GM13977 (cell line): ENCODE measurements around the gene HOXC10.

Experiments
- DNase-seq: peaks from one replicate; pipeline ENCODE4 v3.0.0; 2012; ENCODE audit warnings: low spot score
- CTCF ChIP-seq: IDR thresholded peaks from 2 replicates; pipeline ENCODE4 v1.5.1; 2012; ENCODE audit warnings: mild to moderate bottlenecking, control low read depth; ENCODE audit not compliant: insufficient read depth; ENCODE audit errors: extremely low read depth, missing control alignments
- in situ Hi-C: fragments of 300-500 bp; cut with MboI; formaldehyde crosslinking; loops from one replicate; pipeline ENCODE4 v1.12.0; 2022; ENCODE audit warnings: low sequenced_read_pairs, low pct_unique_long_range_greater_than_20kb, mixed read lengths, inconsistent platforms; ENCODE audit not compliant: unreplicated experiment

The HOXC10 gene

GRCh38 chr12:54004063-54004840, 19.3 kb downstream of the HOXC10 start:
- in situ Hi-C loops, result loop anchor here (25.0 kb wide), 1 partner anchor 358 kb away; the partner anchor contains the start of gene GPR84
- peak; percentile 23 for TF ChIP-seq CTCF
- DNase-seq, result no peak

GRCh38 chr12:54004841-54005530, 20.0 kb downstream of the HOXC10 start:
- TF ChIP-seq CTCF, result no peak
- no peak for DNase-seq
- in situ Hi-C loops, result loop anchor here (25.0 kb wide), 1 partner anchor 357 kb away; the partner anchor contains the start of gene GPR84

GRCh38 chr12:54005531-54005852, 20.5 kb downstream of the HOXC10 start:
- no peak for DNase-seq
- in situ Hi-C loops, result loop anchor here (25.0 kb wide), 1 partner anchor 357 kb away; the partner anchor contains the start of gene GPR84
- no peak for TF ChIP-seq CTCF

GRCh38 chr12:54005853-54006558, 21.1 kb downstream of the HOXC10 start:
- DNase-seq, result peak; percentile 89
- TF ChIP-seq CTCF, result peak; percentile 95
- in situ Hi-C loops, result loop anchor here (25.0 kb wide), 1 partner anchor 356 kb away; the partner anchor contains the start of gene GPR84

GRCh38 chr12:54006559-54007220, 21.7 kb downstream of the HOXC10 start:
- TF ChIP-seq CTCF, result no peak
- in situ Hi-C loops, result loop anchor here (25.0 kb wide), 1 partner anchor 356 kb away; the partner anchor contains the start of gene GPR84
- DNase-seq, result no peak
